Umbilical cord (tissue), 2 donors: Measurements from ENCODE around the gene PPP1R26. TPM values are rescaled to one million over a fixed set of nuclear protein-coding genes. Genes with fewer than 3 reads are reported as not detected.
A peak's percentile ranks its signal among the peaks of the same experiment; 100 is the strongest.

Experiments used
- DNase-seq: peaks from one replicate; pipeline ENCODE4 v3.0.0-alpha.2; 2015; ENCODE audit warnings: low spot score
- total RNA-seq: library from RNA; depleted of rRNA; stranded (reverse); fragments of >200 nt; gene quantifications from one replicate; pipeline ENCODE4 v1.2.3, GENCODE V29; 2014; ENCODE audit warnings: low replicate concordance; ENCODE audit not compliant: insufficient read depth

PPP1R26 gene
- total RNA-seq, 1 donor from 2014 or later = 14.7 TPM

GRCh38 chr9:135487281-135488012, 7.9 kb downstream of the PPP1R26 start:
- no peak for DNase-seq

DNA sequence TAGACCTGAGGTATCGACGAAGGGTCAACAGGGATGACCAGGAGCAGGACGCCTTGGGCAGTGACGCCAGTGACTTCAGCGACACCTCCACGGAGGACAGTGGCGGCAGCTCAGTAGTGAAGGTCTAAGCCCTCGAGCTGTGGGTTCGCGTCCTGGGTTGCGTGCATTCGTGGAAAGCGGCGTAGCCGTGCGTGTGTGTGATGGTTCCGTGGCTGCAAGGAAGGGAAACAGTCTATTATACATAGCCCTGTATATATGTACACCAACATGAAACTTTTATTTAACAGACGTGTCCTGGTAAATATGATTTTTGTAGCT, 8.4 kb downstream of the PPP1R26 start:
- no peak for DNase-seq

DNA sequence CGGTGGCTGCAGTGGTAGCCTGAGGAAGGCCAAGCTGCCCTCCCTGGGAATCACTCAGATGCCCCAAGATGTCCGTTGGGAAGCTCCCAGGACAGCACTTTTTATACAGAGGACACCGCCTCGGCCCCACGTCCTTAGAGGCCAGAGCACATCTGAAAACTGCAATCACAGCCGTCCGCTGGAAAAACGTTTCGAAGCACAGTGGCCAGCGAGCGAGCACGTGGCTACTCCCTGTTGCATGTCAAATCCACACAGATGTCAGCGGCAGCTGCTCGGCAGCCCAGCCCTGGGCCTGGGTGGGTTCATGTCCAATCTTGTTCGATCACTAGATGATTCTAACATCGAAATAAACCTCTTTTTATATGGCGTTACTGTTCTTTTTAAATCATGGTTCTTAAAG, 8.9 kb downstream of the PPP1R26 start:
- DNase-seq = no peak

DNA sequence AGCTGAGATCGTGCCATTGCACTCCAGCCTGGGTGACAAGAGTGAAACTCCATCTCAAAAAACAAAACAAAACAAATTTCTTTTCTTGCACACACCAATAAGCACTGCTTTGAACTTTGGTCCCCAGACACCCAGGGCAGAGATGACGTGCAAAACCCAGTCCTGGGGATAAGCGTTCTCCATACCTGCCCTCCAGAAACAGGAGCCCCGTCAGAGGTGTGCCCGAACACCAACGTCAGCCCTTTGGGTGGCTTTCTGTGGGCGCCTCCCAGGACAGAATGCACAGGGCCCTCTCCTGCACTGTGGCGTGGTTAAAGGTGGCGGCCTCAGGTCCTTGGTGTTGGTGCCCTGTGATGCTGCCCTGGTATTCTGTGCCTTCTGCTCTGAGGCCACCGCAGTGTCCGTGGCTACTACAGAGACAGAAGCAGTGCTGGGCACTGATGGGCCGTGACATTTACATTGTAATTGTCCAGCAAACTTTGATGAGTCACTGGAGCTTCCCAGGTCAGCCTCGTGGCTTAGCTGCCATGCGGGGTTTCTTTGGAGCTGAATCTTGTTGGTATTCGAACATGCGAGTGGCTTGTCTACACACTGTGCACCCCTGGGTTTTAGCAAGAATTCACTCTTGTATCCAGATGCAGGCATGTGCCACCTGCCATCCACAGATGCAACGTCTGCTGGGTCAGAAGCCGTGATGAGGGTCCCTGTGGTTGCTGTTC, 9.8 kb downstream of the PPP1R26 start:
- no peak for DNase-seq

DNA sequence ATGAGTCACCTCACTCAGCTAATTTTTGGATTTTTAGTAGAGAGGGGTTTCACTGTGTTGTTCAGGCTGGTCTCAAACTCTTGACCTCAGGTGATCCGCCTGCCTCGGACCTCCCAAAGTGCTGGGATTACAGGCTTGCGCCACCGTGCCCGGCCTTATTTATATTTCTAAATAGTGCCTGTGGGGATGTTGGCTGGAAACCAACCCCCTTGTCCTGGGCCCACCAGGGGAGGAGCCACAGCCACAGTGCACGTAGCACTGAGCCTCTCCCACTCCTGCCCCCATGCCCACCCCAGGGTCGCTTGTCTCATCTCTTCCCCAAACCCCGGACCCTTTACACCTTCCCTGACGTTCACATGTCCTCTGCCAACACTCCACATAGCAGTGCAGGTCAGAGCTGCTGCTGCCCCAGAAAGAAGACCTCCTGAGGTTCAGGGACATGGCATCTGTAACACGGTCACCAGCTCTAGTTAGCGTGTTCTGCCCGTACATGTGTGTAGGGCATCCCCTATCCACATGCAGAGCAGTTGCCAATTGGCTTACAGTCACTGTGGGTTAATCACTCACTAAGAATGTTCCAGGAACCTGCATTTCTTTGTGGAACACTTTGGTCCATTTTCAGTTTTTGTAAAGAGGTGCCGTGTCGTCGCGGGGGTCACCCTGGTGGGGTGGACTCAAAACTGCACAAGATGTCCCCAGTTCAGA, 10.7 kb downstream of the PPP1R26 start:
- DNase-seq = no peak

- DNase-seq = no peak
These were observed 11.4 kb downstream of the PPP1R26 start for GRCh38 chr9:135490980-135491464.

DNA sequence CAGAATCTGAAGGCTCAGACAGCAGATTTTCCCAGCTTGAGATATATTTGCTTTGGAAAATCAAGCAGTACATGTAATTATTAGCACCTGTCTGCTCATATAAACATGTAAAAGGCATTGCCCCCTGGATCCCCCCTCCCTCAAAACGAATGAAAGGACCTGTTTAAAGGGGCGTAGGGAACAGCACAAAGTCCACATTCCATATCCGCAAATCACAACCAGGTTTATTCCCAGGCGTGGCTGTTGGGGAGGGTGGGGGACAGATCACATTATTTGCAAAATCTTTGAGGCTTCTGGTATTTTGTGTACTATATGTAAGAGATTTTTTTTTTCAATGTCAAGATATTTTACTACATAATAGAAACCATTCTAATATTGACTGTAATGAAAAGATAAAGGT, 12.2 kb downstream of the PPP1R26 start:
- no peak for DNase-seq

- no peak for DNase-seq
These were observed 13.5 kb downstream of the PPP1R26 start for GRCh38 chr9:135492886-135493669.

DNA sequence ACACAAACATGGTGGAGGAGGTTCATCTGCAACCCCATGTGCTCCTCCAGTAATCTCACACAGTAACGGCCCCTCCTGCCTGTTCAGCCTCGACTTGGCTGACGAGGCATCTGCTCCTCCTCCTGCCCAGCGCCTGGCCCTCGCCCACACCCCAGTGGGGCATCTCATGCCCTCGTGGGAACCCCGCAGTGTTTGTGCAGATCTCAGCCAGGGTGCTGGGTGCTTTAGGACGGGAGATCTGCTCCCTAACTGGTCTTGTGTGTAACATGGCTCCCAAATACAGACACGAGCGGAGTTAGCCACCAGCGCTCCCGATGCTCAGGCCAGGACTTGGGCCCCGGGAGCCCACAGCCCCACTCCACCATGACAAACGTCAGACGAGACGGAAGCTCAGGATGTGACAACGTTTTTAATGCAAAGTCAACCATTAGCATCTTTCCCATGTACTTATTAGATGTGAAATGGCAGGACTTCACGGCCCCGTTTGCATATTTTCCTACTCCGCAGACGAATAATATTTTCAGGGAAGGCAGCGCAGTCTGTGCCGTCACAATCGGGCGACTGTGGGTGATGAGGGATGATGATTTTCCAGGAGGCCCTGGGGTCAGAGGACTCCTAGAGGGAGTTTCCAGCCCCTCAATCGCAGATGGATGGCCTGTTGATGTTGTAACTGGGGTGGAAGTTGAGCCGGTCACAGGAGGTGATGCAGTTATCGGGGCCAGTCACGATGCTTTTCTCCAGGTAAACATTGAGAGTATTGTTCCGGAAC, 15.4 kb downstream of the PPP1R26 start:
- DNase-seq = no peak

GRCh38 chr9:135498381-135499126, 19.0 kb downstream of the PPP1R26 start:
- DNase-seq = no peak

DNA sequence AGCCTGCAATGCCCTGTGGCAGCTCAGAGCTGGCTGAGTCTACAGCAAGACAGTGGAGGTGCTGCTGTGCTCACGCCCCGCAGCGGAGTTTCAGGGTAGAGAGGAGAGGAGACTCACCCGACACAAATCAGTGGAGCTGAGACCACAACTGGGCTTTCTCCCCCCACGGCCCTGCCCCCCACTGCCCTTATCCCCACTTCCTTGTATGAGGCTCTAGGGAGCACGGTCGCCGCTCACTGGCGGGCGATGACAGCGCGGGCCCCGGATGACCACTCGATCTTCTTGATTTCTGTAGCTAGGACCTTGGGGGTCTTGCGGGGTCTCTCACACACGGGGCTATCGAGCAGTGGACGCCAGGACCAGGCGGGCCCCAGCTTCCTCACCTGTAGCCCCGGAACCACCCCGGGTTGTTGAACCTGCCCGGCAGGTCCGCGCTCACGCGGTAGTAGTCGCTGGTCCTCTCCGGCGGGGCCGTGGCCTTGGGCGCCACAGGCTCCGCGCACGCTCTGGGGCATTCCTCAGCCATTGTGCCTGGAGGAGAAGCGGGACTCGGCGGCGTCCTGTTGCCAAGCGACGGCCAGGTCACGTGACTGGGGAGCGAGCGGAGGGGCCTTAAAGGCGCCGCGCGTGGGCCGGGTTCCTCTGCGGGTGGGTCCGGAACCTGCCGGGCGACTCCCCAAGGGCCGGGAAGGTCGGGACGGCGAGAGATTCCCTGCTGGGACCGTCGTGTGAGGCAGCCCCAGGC, 19.9 kb downstream of the PPP1R26 start:
- peak; percentile 96 for DNase-seq

- DNase-seq = no peak
These were observed 20.5 kb downstream of the PPP1R26 start for GRCh38 chr9:135500071-135500524.

DNA sequence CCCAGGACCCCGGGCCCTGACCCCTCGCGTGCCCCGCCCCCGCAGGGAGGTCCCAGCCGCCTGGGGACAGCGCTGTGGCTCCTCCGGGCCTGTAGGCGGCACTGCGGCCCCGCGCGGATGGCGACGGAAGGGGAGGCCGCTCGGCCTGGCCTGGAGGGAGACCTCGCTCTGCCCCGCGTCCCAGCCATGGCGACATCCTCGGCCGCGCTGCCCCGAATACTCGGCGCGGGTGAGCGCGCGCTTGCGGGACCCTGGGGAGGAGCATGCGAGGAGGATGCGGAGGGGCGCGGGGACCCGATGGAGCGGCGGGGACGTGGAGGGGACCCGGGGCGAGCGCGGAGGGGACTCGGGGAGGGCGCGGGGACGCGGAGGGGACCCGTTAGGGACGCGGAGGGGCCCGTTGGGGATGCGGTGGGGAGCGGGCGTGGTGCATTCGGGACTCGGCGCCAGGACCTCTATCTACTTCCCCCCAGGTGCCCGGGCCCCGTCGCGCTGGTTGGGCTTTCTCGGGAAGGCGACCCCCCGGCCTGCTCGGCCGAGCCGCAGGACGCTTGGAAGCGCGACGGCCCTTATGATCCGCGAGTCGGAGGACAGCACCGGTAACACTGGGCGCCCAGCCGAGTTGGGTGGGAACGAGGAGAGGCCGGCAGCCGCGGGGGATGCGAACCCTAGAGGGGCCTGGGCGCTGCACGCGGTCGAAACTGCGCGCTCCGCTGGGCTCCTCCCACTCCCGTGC, 21.1 kb downstream of the PPP1R26 start, which contains the start of gene MRPS2:
Gene MRPS2 (plus strand): TSS at position 158 of the 736 bp plus-strand sequence. CDS start 29 bp downstream, at position 187.
- DNase-seq = peak; percentile 91

GRCh38 chr9:135501261-135502167, 21.9 kb downstream of the PPP1R26 start:
- DNase-seq = no peak

DNA sequence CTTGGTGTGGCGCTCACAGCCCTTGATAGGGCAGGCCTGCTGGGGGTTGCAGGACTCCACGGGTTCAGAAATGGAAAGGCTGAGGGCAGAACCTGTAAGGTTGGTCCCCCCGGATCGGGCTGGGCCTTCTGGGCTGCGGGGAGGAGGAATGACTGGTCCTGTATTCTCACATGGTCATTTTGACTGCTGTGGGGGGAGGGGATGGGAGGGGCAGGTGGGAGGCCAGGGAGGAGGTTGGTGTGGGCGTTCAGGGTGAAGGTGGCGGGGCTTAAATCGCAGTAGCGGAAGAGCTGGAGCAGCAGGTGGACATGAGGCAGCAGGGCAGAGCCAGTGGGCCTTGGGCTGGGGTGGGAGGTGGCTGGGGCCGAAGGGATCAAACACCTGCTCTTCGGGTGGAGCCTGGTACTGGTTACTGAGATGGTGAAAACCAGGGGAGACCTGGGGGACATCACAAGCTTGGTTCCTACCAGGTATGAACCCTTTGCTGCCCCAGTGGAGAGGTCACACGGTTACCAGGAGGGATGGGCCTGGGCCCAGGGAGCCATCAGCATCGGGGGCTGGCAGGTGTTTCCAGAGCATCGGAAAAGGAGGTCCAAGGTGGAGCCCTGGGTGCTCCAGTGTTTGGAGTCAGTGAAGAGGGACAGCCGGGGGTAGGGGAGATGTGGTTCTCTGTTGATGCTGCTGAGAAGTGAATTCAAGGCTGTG, 22.7 kb downstream of the PPP1R26 start:
- DNase-seq = no peak

DNA sequence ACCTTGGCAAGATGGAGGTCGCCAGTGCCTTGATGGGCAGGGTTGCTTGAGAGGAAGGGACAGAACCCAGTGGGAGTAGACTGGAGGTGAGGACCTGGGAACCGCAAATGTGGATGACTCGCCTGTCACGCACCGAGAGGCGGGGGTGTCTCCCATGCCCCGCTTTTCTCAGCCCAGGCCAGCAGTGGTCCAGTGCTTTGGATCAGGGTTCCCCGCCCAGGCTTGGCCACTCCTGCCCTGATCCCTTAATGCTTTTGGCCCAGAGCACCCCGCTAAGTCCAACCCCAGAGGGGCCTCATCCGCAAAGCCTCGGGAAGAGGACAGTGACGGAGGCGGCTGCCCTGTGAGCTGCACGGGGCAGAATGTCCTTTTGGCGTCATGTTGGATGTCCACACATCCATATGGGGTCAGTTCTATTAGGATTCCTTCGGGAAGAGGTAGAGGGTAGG, 23.3 kb downstream of the PPP1R26 start:
- DNase-seq = no peak
